Measurements from ENCODE around the gene C16orf86.

The C16orf86 gene

DNA sequence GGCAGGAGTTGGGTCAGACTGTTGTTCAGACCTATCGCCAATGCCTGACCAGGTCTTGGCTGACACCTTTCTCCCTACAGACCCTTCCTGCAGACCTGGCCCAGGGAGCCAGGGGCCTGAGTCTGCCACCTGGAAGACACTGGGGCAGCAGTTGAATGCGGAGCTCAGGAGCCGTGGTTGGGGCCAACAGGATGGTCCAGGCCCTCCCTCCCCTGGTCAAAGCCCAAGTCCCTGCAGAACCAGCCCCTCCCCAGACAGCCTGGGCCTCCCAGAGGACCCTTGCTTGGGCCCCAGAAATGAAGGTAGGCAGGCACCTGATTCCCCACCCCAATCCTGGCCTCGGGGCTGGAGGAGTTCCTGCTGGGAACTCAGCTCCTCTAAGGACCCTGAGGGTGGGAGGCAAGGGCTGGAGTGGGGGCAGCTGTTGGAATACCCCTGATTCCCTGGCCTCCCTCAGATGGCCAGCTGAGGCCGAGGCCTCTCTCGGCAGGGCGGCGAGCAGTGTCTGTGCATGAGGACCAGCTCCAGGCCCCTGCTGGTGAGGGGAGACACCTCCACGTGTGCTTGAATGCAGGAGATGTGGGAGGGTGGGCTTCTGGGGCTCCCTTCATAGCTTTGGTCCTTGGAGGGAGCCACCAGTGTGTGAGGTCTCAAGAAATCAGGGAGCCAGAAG is 10.1 kb upstream of the C16orf86 start:
- TF ChIP-seq, protein P1, sequence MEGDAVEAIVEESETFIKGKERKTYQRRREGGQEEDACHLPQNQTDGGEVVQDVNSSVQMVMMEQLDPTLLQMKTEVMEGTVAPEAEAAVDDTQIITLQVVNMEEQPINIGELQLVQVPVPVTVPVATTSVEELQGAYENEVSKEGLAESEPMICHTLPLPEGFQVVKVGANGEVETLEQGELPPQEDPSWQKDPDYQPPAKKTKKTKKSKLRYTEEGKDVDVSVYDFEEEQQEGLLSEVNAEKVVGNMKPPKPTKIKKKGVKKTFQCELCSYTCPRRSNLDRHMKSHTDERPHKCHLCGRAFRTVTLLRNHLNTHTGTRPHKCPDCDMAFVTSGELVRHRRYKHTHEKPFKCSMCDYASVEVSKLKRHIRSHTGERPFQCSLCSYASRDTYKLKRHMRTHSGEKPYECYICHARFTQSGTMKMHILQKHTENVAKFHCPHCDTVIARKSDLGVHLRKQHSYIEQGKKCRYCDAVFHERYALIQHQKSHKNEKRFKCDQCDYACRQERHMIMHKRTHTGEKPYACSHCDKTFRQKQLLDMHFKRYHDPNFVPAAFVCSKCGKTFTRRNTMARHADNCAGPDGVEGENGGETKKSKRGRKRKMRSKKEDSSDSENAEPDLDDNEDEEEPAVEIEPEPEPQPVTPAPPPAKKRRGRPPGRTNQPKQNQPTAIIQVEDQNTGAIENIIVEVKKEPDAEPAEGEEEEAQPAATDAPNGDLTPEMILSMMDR (IDR thresholded peaks at IDR 0.05; ENCODE audit: unreplicated experiment in 3 of 3): no peak
- Mint-ChIP-seq H3K36me3 (ENCODE audit: low read depth) (no peaks in the 10 kb centered on the region), H3K27ac (no peak overlapping the region), H3K9me3 (no peaks in the 10 kb centered on the region), H3K27me3 (ENCODE audit: low read depth) (peaks cover 31% of the 10 kb centered on the region), H3K4me1 (no peaks in the 10 kb centered on the region), H3K4me3 (peak overlapping the region; percentile 9 to 72 (median 56))

DNA sequence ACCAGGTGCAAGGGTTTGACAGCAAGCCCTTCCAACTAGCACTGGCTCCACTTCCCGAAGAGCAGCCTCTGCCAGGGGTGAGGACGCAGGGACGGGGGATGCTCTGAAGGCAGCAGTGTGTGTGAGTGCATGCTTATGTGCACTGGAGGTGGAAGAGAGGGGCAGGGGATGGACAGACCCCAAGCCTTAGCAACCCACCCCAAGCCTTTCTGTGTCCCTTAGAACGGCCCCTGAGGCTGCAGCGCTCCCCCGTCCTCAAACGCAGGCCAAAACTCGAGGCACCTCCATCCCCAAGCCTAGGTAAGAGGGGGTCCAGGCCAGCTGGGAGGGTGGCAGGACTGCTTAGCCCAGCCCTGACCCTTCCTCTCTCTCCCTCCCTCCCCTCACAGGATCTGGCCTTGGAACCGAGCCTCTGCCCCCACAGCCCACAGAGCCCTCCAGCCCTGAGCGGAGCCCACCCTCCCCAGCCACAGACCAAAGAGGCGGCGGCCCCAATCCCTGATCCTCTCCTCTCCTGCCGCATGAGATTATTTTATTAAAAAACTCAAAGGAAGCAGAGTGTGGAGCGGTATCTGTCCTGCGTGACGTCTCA is 9.5 kb upstream of the C16orf86 start:
- H3K4me3 Mint-ChIP-seq: peak overlapping the region; percentile 37 to 72 (median 64)

DNA sequence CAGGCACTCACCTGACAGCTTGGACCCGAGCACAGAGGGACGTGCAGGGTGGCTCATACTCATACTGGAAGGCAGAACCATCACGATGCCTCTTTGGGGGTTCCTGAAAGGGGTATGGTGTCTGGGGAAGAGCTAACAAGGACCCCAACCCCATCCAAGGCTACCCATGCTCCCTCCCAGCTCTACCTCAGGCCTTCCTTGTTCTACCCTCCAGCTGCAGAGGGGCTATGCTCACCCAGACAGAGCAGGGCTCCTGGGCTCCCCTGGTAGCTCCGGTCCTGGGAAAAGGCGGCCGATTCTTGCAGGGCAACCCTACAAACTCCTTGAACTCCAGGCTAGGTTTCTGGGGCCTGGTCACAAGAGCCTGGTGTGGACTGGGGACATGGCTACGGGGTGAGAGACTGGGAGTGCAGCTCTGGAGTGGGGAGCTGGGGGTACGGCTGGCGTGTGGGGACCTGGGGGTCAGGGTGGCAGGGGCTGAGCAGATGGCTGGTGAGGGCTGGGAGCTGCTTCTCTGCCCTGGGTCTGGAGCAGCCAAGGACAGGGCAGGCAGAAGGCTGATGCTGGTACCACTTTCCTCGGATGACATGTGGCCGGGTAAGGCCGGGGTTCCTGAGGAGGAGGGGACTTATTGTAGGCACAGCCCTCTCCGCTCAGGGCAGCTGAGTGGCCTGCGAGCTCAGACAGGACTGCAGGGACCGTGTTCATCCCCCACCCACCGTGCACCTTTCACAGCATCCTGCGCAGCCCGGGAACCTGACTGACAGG is 8.7 kb upstream of the C16orf86 start:
- Mint-ChIP-seq H3K36me3 (ENCODE audit: low read depth) (no peaks in the 10 kb centered on the region), H3K4me3 (peak overlapping the region; percentile 94 to 98 (median 96)), H3K9me3 (no peaks in the 10 kb centered on the region), H3K27me3 (ENCODE audit: low read depth) (peaks cover 21% of the 10 kb centered on the region), H3K4me1 (no peaks in the 10 kb centered on the region), H3K27ac (no peak overlapping the region)
- TF ChIP-seq, protein P1 (IDR thresholded peaks at IDR 0.05; ENCODE audit: unreplicated experiment in 3 of 3): no peak

More for the DNA sequence above, 9.5 kb upstream of the C16orf86 start:
- no peaks in the 10 kb centered on the region for H3K9me3 Mint-ChIP-seq
- no peaks in the 10 kb centered on the region for H3K4me1 Mint-ChIP-seq
- no peaks in the 10 kb centered on the region for H3K36me3 Mint-ChIP-seq (ENCODE audit: low read depth)
- H3K27me3 Mint-ChIP-seq (ENCODE audit: low read depth): peaks cover 25% of the 10 kb centered on the region
- H3K27ac Mint-ChIP-seq: no peak overlapping the region
- TF ChIP-seq, protein P1 (IDR thresholded peaks at IDR 0.05; ENCODE audit: unreplicated experiment in 3 of 3): no peak

DNA sequence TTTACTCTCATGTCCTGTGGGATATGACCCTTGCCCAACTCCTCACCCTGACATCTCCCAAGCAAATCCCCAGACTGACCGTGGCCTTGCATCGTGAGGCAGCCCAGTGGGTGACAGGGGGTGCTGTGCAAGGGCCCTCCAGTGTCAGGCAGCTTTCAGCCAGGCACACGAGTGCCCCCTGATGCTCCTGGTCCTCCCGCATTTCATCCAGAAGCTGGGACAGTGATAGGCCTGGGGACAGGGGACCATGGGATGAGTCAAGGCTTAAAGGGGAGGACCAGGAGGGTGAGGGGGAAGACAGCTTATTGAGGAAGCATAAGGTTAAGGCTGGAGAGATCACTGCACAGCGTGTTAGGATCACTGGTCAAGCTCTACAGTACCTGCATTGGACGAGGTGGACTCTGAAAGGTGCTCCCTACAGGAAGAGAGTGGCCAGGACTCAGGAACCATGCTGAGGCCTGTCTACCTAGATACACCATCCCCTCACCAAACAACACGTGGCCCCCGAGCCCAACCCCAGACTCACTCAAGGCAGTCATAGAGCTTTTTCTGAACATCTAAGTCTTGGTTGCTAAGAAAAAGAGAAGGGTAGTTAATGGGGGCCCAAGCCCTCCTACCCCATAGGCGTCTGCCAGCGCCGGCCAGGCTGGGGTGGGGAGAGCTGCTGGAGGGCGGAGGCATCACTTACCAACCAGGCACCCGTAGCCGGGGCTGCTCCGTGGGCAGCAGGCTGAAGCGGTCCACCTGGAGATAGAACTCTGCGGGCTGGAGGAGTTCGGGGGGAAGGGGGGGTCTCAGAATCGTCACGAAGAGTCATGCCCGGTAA is 7.6 kb upstream of the C16orf86 start:
- no peaks in the 10 kb centered on the region for H3K4me1 Mint-ChIP-seq
- no peak overlapping the region for H3K27ac Mint-ChIP-seq
- TF ChIP-seq, protein P1 (IDR thresholded peaks at IDR 0.05; ENCODE audit: unreplicated experiment in 3 of 3): no peak
- H3K4me3 Mint-ChIP-seq: peak overlapping the region; percentile 94 to 98 (median 96)
- peaks cover 1% of the 10 kb centered on the region for H3K36me3 Mint-ChIP-seq (ENCODE audit: low read depth)
- peaks cover 16% of the 10 kb centered on the region for H3K27me3 Mint-ChIP-seq (ENCODE audit: low read depth)
- H3K9me3 Mint-ChIP-seq: no peaks in the 10 kb centered on the region

DNA sequence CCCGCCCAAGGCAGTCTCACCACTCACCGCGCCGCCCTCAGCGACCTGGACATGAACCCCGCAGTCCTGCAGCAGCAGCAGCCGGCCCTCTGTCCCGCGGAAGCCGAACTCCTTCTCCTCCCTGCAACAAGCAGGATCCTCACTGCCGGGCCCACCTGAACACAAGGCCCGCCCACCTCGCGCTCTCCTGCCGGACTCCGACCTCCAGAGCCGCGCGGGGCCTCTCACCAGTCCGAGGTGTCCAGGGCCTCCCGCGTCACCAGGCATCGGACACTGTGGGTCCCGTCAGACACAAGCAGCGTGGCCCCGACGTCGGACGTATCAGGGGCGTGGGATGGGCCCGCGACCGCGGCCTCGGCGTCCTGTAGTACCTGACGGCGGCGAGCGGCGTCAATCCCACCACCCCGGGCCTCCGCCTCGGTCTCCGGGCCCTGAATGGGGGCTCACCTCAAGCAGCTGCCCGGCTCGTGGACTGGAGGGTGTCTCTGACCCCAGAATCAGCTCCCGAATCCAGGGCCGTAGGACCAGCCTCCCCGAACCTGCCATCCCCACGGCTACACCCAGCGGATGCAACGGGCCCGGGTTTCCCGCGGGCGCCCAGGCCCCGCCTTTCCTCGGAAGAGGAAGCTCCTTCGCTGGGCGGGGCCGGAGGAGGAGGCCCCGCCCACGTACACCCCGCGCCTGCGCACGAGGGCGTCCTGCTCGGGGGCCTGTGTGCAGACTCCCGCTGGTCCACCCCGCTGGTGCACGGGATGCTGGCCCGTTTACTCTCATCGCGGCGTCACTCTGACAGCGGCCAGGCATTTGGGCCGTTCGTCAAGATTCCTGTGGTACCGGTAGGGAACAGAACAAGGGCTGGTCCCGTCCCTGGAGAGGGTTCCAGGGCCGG is 6.7 kb upstream of the C16orf86 start, which contains the start of gene ACD:
TSS of gene ACD (minus strand) at position 586 of the 889 bp plus-strand sequence. CDS start at position 546, 40 bp downstream.
- peaks cover 8% of the 10 kb centered on the region for H3K36me3 Mint-ChIP-seq (ENCODE audit: low read depth)
- no peaks in the 10 kb centered on the region for H3K9me3 Mint-ChIP-seq
- peaks cover 10% of the 10 kb centered on the region for H3K27me3 Mint-ChIP-seq (ENCODE audit: low read depth)
- H3K4me3 Mint-ChIP-seq: peak within 1 kb of the TSS; percentile 94 to 98 (median 96)
- H3K4me1 Mint-ChIP-seq: no peaks in the 10 kb centered on the region
- peak within 1 kb of the TSS; percentile 76 to 95 (median 91) for H3K27ac Mint-ChIP-seq
- TF ChIP-seq, protein P1 (IDR thresholded peaks at IDR 0.05; ENCODE audit: unreplicated experiment in 3 of 3): no peak
